Measurements from ENCODE around the gene STBD1.
"Not testable (repeated sequence)": the region's sequence is repeated elsewhere in the genome, so short reads cannot be mapped to it uniquely, and the experiment has no call there.

The STBD1 gene

DNA sequence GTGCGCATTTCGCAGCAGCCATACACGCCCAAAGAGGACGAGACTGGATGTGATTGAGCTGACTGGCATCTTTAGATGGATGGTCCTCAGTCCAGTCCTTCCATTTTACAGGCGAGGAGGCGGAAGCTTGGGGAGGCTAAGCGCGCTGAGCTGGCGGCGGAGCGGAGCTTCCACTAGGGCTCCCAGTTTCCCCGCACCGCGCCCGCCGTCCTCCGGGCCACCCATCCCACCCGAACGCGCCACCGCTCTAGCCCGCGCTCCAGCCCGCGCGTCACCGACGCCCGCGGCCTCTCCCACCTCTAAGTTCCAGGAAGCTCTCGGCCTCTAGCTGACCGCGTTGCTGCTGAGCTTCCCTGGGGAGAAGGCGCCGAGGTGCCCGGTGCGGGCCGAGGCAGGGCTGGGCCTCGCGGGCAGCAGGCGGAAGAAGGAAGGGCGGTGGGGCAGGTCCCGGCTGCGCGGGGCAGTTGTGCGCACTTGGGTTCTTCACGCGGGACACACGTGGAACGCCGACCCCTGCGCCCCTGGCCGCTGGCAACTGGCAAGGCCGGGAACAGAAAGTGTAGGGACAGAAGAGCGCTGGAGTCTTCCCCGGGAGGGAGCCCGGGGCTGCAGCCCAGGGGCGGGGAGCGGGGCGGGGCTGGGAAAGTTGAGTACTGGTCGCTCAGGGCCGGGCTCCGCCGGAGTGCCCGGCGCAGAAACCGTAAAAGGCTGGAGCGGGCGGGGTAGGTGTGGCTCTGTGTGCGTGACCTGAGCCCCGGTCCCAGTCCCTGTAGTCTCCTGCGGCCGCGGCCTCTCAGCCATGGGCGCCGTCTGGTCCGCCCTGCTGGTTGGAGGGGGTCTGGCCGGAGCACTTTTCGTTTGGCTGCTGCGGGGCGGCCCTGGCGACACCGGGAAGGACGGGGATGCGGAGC, at the start of gene STBD1:
Gene STBD1 (plus strand): TSS at position 763 of the 911 bp plus-strand sequence. CDS start 37 bp downstream, at position 800.
- peak; percentile 39 for DNase-seq

- DNase-seq: no peak
Observed at GRCh38 chr4:76256968-76257367, 49.6 kb upstream of the STBD1 start.

DNA sequence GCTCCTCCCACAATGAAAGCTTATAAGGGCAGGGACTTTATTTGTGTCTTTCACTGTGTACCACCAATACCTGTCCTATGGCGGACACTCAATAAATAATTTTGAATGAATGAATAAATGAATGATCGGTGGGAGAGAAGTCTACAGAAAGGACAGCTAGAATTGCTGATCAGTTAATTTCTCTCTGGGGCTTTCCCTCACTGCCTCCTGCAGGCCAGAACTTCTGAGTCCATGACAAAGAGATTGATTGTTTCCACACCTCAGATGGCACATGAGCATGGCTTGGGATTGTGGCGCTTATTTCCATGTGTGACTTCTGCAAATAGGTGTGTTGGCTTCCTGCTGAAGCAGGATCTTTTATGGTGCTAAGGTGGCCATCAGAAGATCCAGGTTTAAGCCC, 48.7 kb upstream of the STBD1 start:
- DNase-seq: no peak

GRCh38 chr4:76260571-76260970, 46.0 kb upstream of the STBD1 start:
- no peak for DNase-seq

DNA sequence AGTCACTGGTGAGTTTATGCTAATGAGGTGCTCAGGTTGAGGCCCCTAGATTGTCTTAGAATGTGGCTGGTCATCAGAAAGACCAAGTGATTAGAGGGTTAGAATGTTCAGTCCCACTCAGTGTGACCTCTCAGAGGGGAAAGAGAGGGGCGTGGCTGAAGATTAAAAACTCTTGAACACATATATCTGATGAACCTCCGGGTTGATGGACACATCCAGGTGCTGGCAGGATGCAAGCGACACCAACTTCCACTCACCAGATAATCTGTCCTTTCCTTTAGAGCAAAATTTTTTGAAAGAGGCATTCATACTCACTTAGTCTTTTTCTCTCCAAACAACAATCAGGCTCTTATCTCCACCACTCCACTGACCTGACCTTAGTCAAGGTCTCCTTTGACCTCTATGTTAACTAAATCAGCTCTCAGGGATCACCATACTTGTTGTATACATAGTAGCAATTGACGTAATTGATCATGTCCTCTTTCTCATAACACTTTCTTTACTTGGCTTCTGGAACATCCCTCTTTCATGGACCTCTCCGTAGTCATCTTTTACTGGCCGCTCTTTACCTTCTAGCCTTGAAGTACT, 40.8 kb upstream of the STBD1 start:
- DNase-seq: no peak

- DNase-seq: no peak
Observed at GRCh38 chr4:76266627-76267026, 39.9 kb upstream of the STBD1 start.

DNA sequence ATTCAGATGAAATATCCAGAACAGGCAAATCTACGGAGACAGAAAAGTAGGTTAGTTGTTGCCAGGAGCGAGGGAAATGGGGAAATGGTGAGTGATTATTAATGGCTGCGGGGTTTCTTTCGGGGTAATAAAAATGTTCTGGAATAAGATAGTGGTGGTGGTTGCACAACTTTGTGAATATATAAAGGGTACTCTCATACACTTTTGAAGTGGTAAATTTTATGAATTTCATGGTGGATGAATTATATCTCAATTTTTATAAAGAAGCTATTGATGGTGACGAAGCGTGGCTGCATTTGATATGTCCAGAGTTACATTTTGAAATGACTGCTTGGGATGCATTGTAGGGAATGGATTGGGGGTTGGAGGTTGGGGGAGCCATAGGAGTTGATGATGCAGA, 38.7 kb upstream of the STBD1 start:
- no peak for DNase-seq

- no peak for DNase-seq
Observed at GRCh38 chr4:76270244-76271175, 36.0 kb upstream of the STBD1 start.

DNA sequence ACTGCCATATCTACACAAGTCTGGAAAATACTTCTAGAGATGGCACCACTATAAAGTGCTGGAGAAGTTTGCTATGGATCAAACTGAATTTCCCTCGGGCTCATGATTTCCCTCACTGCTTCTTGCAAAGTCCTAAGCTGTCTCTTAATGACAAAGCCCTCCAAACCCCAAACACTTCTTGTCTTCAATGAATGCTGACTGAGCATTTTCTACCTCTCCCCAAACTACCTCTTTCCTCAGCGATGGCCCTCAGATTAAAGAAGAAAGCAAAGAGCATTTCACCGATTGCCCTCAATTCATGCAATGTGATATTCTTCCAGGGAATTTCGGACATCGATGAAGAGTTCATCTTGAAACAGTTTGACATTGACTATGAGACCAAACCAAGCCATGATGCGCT, 35.3 kb upstream of the STBD1 start:
- no peak for DNase-seq

GRCh38 chr4:76272073-76272472, 34.5 kb upstream of the STBD1 start:
- no peak for DNase-seq

DNA sequence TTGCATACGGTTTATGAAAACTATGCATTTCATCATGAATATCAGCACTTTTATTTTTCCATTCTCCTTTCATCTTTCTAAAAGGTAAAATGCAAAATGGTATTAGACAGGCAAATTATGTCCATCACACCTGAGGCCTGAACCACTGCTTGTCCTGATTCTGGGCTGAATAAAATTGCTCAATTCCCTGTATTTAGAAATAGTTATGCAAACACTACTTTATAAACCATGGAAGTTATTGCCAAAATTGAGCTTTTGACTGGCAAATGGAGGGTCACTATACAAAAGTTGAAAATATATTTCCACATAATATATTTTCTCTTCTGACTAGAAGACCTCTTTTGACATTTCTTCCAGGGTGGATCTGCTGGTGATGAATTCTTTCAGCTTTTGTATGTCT, 34.0 kb upstream of the STBD1 start:
- no peak for DNase-seq

- no peak for DNase-seq
Observed at GRCh38 chr4:76272999-76273398, 33.5 kb upstream of the STBD1 start.

DNA sequence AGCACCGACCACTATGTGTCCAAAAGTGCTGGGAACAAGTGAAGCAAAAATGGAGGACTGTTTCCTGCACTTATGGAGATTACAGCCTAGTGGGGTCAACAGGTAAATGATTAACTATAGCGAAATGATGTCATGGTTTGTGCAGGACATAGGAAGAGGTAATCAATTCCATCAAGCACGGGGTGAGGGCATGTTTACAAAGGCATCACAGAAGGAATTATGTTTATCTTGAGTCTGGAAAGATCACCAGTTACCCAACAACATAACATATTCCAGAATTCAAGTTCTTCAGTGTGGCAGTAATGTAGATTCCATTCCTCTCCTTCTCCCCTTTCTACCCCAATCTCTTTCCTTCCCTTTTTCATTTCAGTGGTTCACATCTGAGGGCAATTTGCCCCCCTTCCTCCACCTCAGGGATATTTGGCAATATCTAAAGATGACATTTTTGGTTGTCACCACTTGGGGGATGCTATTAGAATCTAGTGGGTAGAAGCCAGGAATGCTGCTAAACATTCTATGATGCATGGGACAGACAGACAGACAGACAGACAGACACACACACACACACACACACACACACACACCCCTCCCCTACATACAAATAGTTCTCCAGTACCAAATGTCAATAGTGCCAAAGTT, 30.9 kb upstream of the STBD1 start:
- peak; percentile 20 for DNase-seq

DNA sequence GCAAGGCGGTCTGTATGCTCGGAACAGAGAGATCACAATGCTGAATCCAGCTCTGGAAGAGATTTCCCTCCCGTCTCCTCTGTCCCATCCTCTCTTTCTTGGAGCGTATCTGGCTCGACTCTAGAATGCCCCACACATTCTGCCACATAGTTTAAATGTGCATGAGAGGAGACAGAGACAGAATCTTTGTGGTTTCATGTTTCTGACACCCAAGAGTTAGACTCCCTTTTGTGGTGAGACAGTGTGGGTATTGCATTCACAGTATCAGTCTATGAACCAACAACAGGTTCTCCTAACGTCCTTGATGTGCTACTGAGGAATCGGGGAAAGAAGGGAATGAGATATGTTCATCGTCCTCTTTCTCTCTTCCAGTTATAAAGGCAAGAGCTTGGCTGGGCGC, 29.7 kb upstream of the STBD1 start:
- no peak for DNase-seq

GRCh38 chr4:76277667-76278066, 28.9 kb upstream of the STBD1 start:
- no peak for DNase-seq

DNA sequence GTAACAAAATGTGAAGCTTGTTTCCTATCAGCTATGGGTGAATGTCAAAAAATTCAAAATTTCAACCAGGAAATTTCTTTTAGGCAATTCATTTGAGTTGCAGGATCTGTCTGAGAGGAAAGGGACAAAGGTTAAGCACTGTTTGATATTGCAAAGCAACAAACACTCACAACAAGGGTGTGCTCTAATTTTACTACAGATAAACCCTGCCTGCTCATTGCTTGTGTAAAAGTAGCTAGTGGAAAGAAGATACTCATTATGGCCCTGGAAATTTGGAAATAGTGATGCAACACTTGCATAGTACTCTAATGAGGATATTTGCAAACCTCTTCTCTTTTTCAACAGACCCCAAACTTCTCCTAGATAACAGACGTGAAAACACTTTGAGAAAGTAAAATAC, 27.9 kb upstream of the STBD1 start:
- no peak for DNase-seq

GRCh38 chr4:76279462-76279861, 27.1 kb upstream of the STBD1 start:
- no peak for DNase-seq

DNA sequence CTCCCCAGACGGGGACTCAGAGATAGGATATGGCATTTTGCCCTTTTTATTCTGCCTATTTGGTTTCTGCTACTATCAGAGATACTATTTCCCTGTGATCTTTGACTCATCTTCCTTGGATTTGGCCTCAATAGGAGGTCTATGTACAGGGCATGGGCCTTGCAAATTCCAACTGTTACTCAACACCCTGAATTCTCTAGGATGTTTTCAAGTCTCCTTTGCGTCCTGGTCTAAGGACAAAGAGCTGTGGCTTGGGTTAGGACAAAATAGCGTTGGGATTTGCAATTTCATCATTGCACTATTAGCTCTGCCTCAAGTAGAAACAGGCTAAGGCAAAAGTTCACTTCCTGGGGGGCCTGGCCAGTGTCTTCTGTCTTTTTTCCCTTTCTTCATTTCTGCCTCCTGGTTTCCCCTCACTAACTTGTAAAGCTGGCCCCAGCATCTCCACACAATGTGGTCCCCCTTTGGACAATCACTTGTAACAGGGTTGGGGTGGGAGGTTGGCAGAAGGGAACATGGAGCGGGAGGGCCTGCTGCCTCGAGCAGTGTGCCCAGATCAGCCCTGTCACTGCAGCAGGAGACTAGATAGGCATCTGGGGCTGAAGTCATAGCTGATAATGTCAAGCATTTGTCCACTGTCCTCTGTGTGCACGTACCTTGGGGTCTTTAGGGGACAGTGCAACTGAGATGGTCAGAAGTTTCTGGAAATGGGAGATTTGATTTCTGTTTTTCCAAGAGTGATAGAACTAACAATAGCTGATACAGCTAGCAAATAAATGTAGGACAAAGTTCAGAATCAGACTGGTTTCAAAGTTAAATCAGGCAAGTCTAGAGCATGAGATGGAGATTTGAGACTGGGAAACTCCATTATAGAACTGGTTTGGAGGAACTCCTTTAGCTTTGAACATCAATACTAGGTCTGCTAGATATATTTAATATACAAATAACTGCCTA, 25.8 kb upstream of the STBD1 start:
- DNase-seq: no peak

DNA sequence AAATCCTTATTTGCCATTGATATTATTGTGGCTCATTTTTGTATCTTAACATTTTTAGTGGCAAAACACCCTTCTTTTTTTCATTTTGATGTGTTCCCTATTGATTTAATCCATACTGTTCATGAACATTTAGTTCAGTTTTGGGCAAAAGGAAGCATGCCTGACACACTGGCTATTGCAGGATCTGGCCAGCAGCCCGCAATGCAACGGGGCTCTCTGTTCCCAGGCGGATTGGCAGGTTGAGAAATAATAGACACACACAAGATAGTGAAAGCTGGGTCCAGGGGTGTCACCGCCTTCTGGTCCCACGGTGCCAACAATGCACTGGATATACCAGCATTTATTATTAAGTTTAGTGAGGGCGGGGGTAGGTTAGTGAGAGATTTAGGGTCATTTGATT, 24.9 kb upstream of the STBD1 start:
- not testable (repeated sequence) for DNase-seq

DNA sequence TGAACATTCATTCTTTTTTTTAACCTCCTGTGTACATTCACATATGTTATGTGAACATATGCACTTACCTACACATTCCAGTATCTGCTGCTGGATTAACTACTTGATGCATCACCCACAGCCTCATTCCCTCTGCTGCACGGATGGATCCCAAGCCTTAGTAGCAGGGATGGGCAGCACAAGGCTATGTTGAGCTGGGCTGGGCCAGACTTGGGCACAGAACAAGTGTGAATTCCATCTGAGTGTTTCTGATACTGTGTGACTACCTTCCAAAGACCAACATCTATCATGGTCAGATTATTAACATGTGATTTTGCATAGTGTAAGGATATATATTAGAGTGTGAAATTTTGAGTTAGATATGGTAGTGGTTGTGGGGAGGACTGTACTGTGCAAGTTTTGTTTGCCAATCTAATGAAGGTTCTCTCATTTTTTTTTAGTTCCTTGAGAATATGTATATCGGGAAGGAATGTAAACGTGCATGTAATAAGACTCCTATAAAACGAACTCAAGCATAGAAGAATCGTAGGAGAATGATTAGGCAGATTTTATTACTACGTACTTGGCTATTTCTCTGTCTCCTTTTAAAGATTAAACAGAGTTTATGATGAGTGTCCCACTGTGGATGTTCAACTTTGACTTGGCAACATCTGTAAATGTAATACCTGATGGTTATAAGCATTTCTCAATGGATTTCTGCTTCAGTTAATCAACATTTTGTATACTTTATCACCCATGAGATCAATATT, 23.4 kb upstream of the STBD1 start:
- no peak for DNase-seq

DNA sequence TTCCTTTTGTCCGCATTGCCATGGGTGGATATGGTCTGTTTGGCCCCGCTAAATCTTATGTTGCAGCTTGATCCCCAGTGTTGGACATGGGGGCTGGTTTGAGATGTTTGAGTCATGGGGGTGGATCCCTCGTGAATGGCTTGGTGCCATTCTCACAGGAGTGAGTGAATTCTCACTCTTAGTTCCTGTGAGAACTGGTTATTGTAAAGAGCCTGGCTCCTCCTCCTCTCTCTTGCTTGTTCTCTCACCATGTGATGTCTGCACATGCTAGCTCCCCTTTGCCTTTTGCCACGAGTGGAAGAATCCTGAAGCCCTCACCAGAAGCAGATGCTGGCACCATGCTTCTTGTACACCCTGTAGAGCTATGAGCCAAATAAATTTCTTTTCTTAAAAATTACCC, 22.6 kb upstream of the STBD1 start:
- no peak for DNase-seq

Measured in hematopoietic multipotent progenitor cell treated with erythropoietin and hydrocortisone succinate and interleukin-3 and kit ligand, for 8 days (in vitro differentiated cells).